Ishikawa (cell line): ENCODE data around the gene VANGL2.

Experiments
- EGR1 ChIP-seq: IDR thresholded peaks from 2 replicates; pipeline ENCODE4 v1.6.1; 2012
- EP300 ChIP-seq: IDR thresholded peaks from 2 replicates; pipeline ENCODE4 v1.6.1; 2012; ENCODE audit warnings: borderline replicate concordance
- MAX ChIP-seq: IDR thresholded peaks from 2 replicates; pipeline ENCODE4 v1.6.1; 2012
- RAD21 ChIP-seq: IDR thresholded peaks from 2 replicates; pipeline ENCODE4 v1.6.1; 2012; ENCODE audit warnings: low read depth
- REST ChIP-seq: IDR thresholded peaks from 2 replicates; pipeline ENCODE4 v1.6.1; 2012; ENCODE audit warnings: low read depth, mild to moderate bottlenecking
- TAF1 ChIP-seq: IDR thresholded peaks from 2 replicates; pipeline ENCODE4 v1.6.1; 2012; ENCODE audit warnings: low read depth, mild to moderate bottlenecking
- TCF12 ChIP-seq: IDR thresholded peaks from 2 replicates; pipeline ENCODE4 v1.6.1; 2012; ENCODE audit warnings: low read depth
- TEAD4 ChIP-seq: IDR thresholded peaks from 2 replicates; pipeline ENCODE4 v1.6.1; 2012

- no peak for TF ChIP-seq RAD21
- TF ChIP-seq REST = no peak
- TF ChIP-seq TEAD4 = no peak
- no peak for TF ChIP-seq EP300
- TF ChIP-seq MAX = no peak
- TF ChIP-seq EGR1 = no peak
- TF ChIP-seq TAF1 = no peak
- no peak for TF ChIP-seq TCF12
Observed at GRCh38 chr1:160471253-160471652, 70.9 kb downstream of the VANGL2 start.
